NB4 (cell line): Measurements from ENCODE around the gene DNAJB1.

Experiments
- CTCF ChIP-seq: IDR thresholded peaks from one replicate; pipeline ENCODE4 v1.5.1; 2012; ENCODE audit warnings: low read depth, low read length
- POLR2A ChIP-seq: IDR thresholded peaks from 2 replicates; pipeline ENCODE4 v1.6.1; 2011; ENCODE audit warnings: mild to moderate bottlenecking; ENCODE audit not compliant: insufficient read length; ENCODE audit errors: extremely low read depth

DNA sequence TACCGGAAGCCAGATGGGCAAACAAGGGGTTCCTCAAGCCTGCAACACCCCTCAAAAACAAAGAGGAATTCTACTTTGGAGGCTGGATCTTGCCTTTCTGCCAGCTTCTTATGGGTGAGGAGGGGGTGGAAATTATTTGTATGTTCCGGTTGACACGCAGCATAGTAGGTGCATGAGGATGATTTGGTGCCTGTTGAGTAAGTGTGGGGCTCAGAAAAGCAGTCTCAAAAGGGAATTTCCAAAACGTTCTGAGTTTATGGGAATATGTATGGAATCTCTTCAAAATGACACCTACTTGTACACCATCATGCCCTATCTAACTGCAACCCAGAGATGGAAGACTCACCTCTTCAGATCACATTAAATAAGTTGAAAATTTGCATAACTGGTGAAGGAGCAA lies 8.2 kb upstream of the DNAJB1 start:
- TF ChIP-seq CTCF, result no peak
- TF ChIP-seq POLR2A, result no peak
